ENCODE results near the gene CBARP.

DNA sequence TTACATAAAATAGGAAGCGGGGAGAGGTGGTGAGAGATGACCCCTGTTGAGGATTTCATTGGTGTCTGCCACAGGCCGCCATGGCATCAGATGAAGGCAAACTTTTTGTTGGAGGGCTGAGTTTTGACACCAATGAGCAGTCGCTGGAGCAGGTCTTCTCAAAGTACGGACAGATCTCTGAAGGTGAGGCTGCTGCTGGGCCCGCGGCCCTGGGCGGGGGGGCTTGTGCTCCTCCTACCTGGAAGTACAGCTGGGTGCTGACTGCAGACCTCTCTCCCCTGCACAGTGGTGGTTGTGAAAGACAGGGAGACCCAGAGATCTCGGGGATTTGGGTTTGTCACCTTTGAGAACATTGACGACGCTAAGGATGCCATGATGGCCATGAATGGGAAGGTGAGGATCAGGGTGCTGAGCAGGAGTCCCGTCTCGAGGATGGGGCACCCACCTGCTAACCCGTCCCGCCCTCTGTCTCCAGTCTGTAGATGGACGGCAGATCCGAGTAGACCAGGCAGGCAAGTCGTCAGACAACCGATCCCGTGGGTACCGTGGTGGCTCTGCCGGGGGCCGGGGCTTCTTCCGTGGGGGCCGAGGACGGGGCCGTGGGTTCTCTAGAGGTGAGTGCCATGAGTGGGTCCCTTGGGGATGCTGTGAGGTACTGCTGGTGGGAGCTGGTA lies 33.2 kb upstream of the CBARP start:
- TF ChIP-seq, protein P1, sequence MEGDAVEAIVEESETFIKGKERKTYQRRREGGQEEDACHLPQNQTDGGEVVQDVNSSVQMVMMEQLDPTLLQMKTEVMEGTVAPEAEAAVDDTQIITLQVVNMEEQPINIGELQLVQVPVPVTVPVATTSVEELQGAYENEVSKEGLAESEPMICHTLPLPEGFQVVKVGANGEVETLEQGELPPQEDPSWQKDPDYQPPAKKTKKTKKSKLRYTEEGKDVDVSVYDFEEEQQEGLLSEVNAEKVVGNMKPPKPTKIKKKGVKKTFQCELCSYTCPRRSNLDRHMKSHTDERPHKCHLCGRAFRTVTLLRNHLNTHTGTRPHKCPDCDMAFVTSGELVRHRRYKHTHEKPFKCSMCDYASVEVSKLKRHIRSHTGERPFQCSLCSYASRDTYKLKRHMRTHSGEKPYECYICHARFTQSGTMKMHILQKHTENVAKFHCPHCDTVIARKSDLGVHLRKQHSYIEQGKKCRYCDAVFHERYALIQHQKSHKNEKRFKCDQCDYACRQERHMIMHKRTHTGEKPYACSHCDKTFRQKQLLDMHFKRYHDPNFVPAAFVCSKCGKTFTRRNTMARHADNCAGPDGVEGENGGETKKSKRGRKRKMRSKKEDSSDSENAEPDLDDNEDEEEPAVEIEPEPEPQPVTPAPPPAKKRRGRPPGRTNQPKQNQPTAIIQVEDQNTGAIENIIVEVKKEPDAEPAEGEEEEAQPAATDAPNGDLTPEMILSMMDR (IDR thresholded peaks at IDR 0.05), result no peak
- TF ChIP-seq EZH2 (IDR thresholded peaks at IDR 0.05), result no peak
